Measurements from ENCODE around the gene ATG9B. TPM values are rescaled to one million over a fixed set of nuclear protein-coding genes. Genes with fewer than 3 reads are reported as not detected.

Gene ATG9B
- total RNA-seq, 1 experiment from 2014 or later: 2.1 TPM

DNA sequence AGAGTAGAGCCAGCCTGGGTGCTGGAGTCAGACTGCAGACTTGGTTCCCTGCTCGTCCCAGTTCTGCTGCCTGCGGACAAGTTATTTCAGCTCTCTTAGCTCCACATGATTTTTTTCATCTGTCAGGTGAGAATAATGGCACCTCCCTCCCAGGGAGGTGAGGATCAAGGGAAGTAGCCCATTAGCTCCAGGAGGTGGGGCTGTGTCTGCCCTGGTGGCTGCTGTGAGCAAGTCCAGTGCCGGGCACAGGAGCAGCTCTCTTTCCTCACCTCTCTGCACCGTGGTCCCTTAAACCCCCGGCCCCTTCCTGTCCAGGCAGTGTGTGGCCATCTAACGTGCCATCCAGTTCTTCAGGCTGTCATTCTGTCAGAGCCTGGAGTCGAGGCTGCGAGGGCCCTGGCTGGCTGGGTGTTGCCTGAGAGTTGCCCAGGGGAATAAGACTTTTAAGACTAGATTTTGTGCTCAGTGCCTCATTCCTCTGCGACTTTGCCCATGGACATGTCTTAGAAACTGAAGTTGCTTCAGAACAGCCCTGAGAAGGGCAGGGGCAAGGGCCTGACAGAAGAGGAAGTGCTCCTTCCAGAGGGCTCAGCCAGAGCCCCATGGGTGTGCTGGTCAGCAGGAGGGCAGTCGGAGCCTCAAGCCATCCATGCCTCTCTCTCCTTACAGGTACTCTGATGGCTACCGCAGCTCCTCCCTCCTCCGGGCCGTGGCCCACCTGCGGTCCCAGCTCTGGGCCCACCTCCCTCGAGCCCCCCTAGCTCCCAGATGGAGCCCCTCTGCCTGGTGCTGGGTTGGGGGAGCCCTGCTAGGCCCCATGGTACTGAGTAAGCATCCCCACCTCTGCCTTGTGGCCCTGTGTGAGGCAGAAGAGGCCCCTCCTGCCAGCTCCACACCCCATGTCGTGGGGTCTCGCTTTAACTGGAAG lies 8.9 kb upstream of the ATG9B start:
- intact Hi-C loops (cut with micrococcal nuclease): no loop called here
- BruUV-seq (replicated peaks): no TSS peak
- Histone ChIP-seq H3K4me3 (replicated peaks in 1 of 2; ENCODE audit: low read depth in 1 of 2, low read length in 2 of 2) (no peak overlapping the region), H3K9me3 (ENCODE audit: control insufficient read depth in 1 of 2, insufficient read depth in 1 of 2, low read depth in 1 of 2, low read length in 2 of 2) (no peaks in the 10 kb centered on the region), H3K9ac (ENCODE audit: low read length) (no peak overlapping the region), H4K20me1 (ENCODE audit: insufficient read depth) (no peaks in the 10 kb centered on the region), H3K79me2 (ENCODE audit: insufficient read depth, low read length) (peaks cover 6% of the 10 kb centered on the region), H3K9me2 (ENCODE audit: insufficient read depth) (no peaks in the 10 kb centered on the region), H3K36me3 (ENCODE audit: control insufficient read depth in 1 of 2, insufficient read depth in 2 of 2, low read length in 2 of 2) (peaks cover 3 to 10% of the 10 kb centered on the region in 2 experiments; a peak in 2 of 4 replicates), H3K4me1 (ENCODE audit: control insufficient read depth in 1 of 2, insufficient read depth in 2 of 2, low read length in 2 of 2) (peaks cover 3 to 15% of the 10 kb centered on the region in 2 experiments; a peak in 3 of 4 replicates), H2AFZ (ENCODE audit: low read depth, low read length, poor library complexity, severe bottlenecking) (no peak overlapping the region), H3K27me3 (ENCODE audit: insufficient read depth, low read length) (no peaks in the 10 kb centered on the region), H3K4me2 (ENCODE audit: low read length) (no peak overlapping the region), H3K27ac (ENCODE audit: low read depth, low read length) (no peak overlapping the region)
- ChIA-PET RAD21 (ENCODE audit: low non-redundant PET in 1 of 2, low total read pairs in 2 of 2, uncharacterized antibody in 2 of 2, unreplicated experiment in 2 of 2) (no interaction called here), CTCF (interaction anchor here (1.4 kb wide), 1 partner anchor 78 kb away, joined by 4 read pairs; no protein-coding TSS in a partner anchor), POLR2A (no interaction called here)
- TF ChIP-seq SIN3A (IDR thresholded peaks at IDR 0.05; ENCODE audit: low read depth) (no peak), POLR2A (IDR thresholded peaks at IDR 0.05; ENCODE audit: borderline replicate concordance, extremely low read depth, insufficient read depth, insufficient read length) (no peak)
- TF ChIP-seq, protein P1, sequence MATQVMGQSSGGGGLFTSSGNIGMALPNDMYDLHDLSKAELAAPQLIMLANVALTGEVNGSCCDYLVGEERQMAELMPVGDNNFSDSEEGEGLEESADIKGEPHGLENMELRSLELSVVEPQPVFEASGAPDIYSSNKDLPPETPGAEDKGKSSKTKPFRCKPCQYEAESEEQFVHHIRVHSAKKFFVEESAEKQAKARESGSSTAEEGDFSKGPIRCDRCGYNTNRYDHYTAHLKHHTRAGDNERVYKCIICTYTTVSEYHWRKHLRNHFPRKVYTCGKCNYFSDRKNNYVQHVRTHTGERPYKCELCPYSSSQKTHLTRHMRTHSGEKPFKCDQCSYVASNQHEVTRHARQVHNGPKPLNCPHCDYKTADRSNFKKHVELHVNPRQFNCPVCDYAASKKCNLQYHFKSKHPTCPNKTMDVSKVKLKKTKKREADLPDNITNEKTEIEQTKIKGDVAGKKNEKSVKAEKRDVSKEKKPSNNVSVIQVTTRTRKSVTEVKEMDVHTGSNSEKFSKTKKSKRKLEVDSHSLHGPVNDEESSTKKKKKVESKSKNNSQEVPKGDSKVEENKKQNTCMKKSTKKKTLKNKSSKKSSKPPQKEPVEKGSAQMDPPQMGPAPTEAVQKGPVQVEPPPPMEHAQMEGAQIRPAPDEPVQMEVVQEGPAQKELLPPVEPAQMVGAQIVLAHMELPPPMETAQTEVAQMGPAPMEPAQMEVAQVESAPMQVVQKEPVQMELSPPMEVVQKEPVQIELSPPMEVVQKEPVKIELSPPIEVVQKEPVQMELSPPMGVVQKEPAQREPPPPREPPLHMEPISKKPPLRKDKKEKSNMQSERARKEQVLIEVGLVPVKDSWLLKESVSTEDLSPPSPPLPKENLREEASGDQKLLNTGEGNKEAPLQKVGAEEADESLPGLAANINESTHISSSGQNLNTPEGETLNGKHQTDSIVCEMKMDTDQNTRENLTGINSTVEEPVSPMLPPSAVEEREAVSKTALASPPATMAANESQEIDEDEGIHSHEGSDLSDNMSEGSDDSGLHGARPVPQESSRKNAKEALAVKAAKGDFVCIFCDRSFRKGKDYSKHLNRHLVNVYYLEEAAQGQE (IDR thresholded peaks at IDR 0.05; ENCODE audit: low read depth): no peak
- TF ChIP-seq, protein P2, sequence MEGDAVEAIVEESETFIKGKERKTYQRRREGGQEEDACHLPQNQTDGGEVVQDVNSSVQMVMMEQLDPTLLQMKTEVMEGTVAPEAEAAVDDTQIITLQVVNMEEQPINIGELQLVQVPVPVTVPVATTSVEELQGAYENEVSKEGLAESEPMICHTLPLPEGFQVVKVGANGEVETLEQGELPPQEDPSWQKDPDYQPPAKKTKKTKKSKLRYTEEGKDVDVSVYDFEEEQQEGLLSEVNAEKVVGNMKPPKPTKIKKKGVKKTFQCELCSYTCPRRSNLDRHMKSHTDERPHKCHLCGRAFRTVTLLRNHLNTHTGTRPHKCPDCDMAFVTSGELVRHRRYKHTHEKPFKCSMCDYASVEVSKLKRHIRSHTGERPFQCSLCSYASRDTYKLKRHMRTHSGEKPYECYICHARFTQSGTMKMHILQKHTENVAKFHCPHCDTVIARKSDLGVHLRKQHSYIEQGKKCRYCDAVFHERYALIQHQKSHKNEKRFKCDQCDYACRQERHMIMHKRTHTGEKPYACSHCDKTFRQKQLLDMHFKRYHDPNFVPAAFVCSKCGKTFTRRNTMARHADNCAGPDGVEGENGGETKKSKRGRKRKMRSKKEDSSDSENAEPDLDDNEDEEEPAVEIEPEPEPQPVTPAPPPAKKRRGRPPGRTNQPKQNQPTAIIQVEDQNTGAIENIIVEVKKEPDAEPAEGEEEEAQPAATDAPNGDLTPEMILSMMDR (IDR thresholded peaks at IDR 0.05 in 2 of 3, conservative IDR thresholded peaks at IDR 0.05 in 1 of 3; ENCODE audit: borderline replicate concordance in 1 of 3, insufficient read depth in 1 of 3, low read depth in 2 of 3, low read length in 2 of 3): peak in 2 of 3 experiments; percentile 38 to 44; a peak in 3 of 6 replicates
- no peak for DNase-seq (ENCODE audit: low read depth, low spot score)
- no peak for ATAC-seq
